Smooth muscle cell (in vitro differentiated cells): ENCODE results near the gene FAM184A. TPM values are rescaled to one million over a fixed set of nuclear protein-coding genes. Genes with fewer than 3 reads are reported as not detected.

Experiments used
- DNase-seq: peaks from one replicate; lab custom pipeline; 2025; ENCODE audit not compliant: unreplicated experiment; lab: John Stamatoyannopoulos, UW
- H2AFZ ChIP-seq: fragments of 200-600 bp; sonication (generic); 2 replicates; pipeline ENCODE4 v1.6.0; 2016; ENCODE audit warnings: antibody characterized with exemption, low read depth, mild to moderate bottlenecking
- H3F3A ChIP-seq: fragments of 200-600 bp; sonication (generic); 2 replicates; pipeline ENCODE4 v1.6.0; 2017; ENCODE audit warnings: antibody characterized with exemption, low read depth
- H3K27ac ChIP-seq: fragments of 200-600 bp; sonication (generic); 2 replicates; pipeline ENCODE4 v1.5.1; 2016; ENCODE audit warnings: low read depth, mild to moderate bottlenecking
- H3K27me3 ChIP-seq: fragments of 200-600 bp; sonication (generic); 2 replicates; pipeline ENCODE4 v1.6.1; 2016; ENCODE audit warnings: low read depth, mild to moderate bottlenecking
- H3K36me3 ChIP-seq: fragments of 200-600 bp; sonication (generic); 2 replicates; pipeline ENCODE4 v1.5.1; 2016; ENCODE audit warnings: low read depth
- H3K4me1 ChIP-seq: fragments of 200-600 bp; sonication (generic); 2 replicates; pipeline ENCODE4 v1.5.1; 2016; ENCODE audit warnings: low read depth
- H3K4me2 ChIP-seq: fragments of 200-600 bp; sonication (generic); 2 replicates; pipeline ENCODE4 v1.6.0; 2016; ENCODE audit warnings: mild to moderate bottlenecking
- H3K4me3 ChIP-seq: fragments of 200-600 bp; sonication (generic); 2 replicates; pipeline ENCODE4 v1.5.1; 2016; ENCODE audit warnings: mild to moderate bottlenecking
- H3K79me2 ChIP-seq: fragments of 200-600 bp; sonication (generic); 2 replicates; pipeline ENCODE4 v1.6.0; 2016; ENCODE audit warnings: low read depth, mild to moderate bottlenecking
- H3K9ac ChIP-seq: fragments of 200-600 bp; sonication (generic); 2 replicates; pipeline ENCODE4 v1.6.0; 2016; ENCODE audit warnings: low read depth
- H3K9me3 ChIP-seq: fragments of 200-600 bp; sonication (generic); replicated peaks from 2 replicates; pipeline ENCODE4 v1.5.1; 2016; ENCODE audit warnings: low read depth
- H4K20me1 ChIP-seq: fragments of 200-600 bp; sonication (generic); 2 replicates; pipeline ENCODE4 v1.6.0; 2016; ENCODE audit warnings: low read depth
- WGBS: methylation state at CpG from one replicate; pipeline ENCODE4 v1.1.7; 2016; ENCODE audit warnings: low lambda C conversion rate; 5-methylcytosine and 5-hydroxymethylcytosine counted together
- polyA plus RNA-seq: library from polyadenylated mRNA; unstranded; fragments of >200 nt; fragmentation: Nextera tagmentation; extraction: Ambion mirVana; gene quantifications from 2 replicates; pipeline ENCODE4 v1.2.1, GENCODE V29; 2016
- total RNA-seq: library from RNA; depleted of rRNA; stranded (reverse); fragments of >200 nt; gene quantifications from 2 replicates; pipeline ENCODE4 v1.2.3, GENCODE V29; 2014
- TF ChIP-seq, protein P1 (sequence below): fragments of 200-600 bp; sonication (generic); IDR thresholded peaks from 2 replicates; pipeline ENCODE4 v1.5.1; 2017; ENCODE audit warnings: borderline replicate concordance, mild to moderate bottlenecking, antibody characterized with exemption; ENCODE audit not compliant: insufficient read depth, poor library complexity, severe bottlenecking

FAM184A gene
- total and polyA plus RNA-seq, 2 experiments from 2014 or later = 0.23 to 0.31 TPM

GRCh38 chr6:118986312-118986711, 92.2 kb downstream of the FAM184A start:
- 97% methylated on average over 1 of the region's 1 CpG for WGBS
- Histone ChIP-seq H3K36me3 (no peaks in the 10 kb centered on the region), H3K9me3 (no peaks in the 10 kb centered on the region), H2AFZ (no peak overlapping the region), H3K79me2 (no peaks in the 10 kb centered on the region), H3K27ac (no peak overlapping the region), H4K20me1 (no peaks in the 10 kb centered on the region), H3F3A (no peaks in the 10 kb centered on the region), H3K4me2 (no peak overlapping the region), H3K4me3 (no peak overlapping the region), H3K4me1 (no peaks in the 10 kb centered on the region), H3K27me3 (no peaks in the 10 kb centered on the region), H3K9ac (no peak overlapping the region)
- DNase-seq = no peak
- TF ChIP-seq, protein P1, sequence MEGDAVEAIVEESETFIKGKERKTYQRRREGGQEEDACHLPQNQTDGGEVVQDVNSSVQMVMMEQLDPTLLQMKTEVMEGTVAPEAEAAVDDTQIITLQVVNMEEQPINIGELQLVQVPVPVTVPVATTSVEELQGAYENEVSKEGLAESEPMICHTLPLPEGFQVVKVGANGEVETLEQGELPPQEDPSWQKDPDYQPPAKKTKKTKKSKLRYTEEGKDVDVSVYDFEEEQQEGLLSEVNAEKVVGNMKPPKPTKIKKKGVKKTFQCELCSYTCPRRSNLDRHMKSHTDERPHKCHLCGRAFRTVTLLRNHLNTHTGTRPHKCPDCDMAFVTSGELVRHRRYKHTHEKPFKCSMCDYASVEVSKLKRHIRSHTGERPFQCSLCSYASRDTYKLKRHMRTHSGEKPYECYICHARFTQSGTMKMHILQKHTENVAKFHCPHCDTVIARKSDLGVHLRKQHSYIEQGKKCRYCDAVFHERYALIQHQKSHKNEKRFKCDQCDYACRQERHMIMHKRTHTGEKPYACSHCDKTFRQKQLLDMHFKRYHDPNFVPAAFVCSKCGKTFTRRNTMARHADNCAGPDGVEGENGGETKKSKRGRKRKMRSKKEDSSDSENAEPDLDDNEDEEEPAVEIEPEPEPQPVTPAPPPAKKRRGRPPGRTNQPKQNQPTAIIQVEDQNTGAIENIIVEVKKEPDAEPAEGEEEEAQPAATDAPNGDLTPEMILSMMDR = no peak

- TF ChIP-seq, protein P1 = no peak
- H2AFZ ChIP-seq = no peak overlapping the region
Observed at GRCh38 chr6:118985123-118985830, 93.2 kb downstream of the FAM184A start.

GRCh38 chr6:118984342-118984741, 94.1 kb downstream of the FAM184A start:
- Histone ChIP-seq H3K4me3 (no peak overlapping the region), H4K20me1 (no peaks in the 10 kb centered on the region), H3K4me2 (no peak overlapping the region), H3K36me3 (no peaks in the 10 kb centered on the region), H2AFZ (no peak overlapping the region), H3F3A (no peaks in the 10 kb centered on the region), H3K79me2 (no peaks in the 10 kb centered on the region), H3K4me1 (no peaks in the 10 kb centered on the region), H3K27me3 (no peaks in the 10 kb centered on the region), H3K9ac (no peak overlapping the region), H3K9me3 (no peaks in the 10 kb centered on the region), H3K27ac (no peak overlapping the region)
- no peak for DNase-seq
- TF ChIP-seq, protein P1 = no peak
- 96% methylated on average over 2 of the region's 2 CpGs for WGBS

More at GRCh38 chr6:118985123-118985830, 93.2 kb downstream of the FAM184A start:
- H3K4me3 ChIP-seq = no peak overlapping the region
- H3K4me1 ChIP-seq = no peaks in the 10 kb centered on the region
- DNase-seq = no peak
- no peaks in the 10 kb centered on the region for H3F3A ChIP-seq
- H3K27me3 ChIP-seq = no peaks in the 10 kb centered on the region
- no peak overlapping the region for H3K27ac ChIP-seq
- 87% methylated on average over 3 of the region's 3 CpGs for WGBS
- H4K20me1 ChIP-seq = no peaks in the 10 kb centered on the region
- no peaks in the 10 kb centered on the region for H3K79me2 ChIP-seq
- no peak overlapping the region for H3K4me2 ChIP-seq
- H3K9me3 ChIP-seq = no peaks in the 10 kb centered on the region
- H3K36me3 ChIP-seq = no peaks in the 10 kb centered on the region
- no peak overlapping the region for H3K9ac ChIP-seq

- Histone ChIP-seq H3K9ac (no peak overlapping the region), H3K9me3 (no peaks in the 10 kb centered on the region), H3K27ac (no peak overlapping the region), H3K4me1 (no peaks in the 10 kb centered on the region), H3K79me2 (no peaks in the 10 kb centered on the region), H4K20me1 (no peaks in the 10 kb centered on the region), H2AFZ (no peak overlapping the region), H3K4me2 (no peak overlapping the region), H3F3A (no peaks in the 10 kb centered on the region), H3K4me3 (no peak overlapping the region), H3K27me3 (no peaks in the 10 kb centered on the region), H3K36me3 (no peaks in the 10 kb centered on the region)
- TF ChIP-seq, protein P1 = no peak
- 95% methylated on average over 3 of the region's 3 CpGs for WGBS
- no peak for DNase-seq
Observed at GRCh38 chr6:118982575-118982911, 95.9 kb downstream of the FAM184A start.
